ENCODE data around the gene TOP1.

DNA sequence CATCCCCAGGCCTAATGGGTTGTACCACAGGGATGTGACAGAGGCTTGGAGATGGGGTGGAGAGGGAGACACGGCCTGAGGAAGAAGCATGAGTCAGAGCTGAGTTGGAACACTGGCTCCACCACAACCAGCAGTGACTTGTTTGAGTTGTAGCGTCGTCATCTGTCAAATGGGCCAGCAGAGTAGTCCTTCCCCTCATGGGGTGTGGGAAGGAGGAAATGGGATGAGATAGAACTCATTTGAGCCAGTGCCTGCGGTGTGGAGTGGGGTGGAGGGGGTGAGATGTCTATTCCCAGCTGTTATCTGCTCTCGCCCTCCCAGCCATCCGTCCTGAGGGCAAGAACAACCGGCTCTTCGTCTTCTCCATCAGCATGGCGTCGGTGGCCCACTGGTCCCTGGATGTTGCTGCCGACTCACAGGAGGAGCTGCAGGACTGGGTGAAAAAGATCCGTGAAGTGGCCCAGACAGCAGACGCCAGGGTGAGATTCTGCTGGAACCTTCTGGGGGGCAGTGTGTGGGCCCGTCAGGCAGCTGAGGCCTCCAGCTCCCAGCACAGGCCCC, 141.2 kb downstream of the TOP1 start:
- TF ChIP-seq POLR2A (IDR thresholded peaks at IDR 0.05; ENCODE audit: low read depth, low read length) (no peak), MXI1 (IDR thresholded peaks at IDR 0.05; ENCODE audit: borderline replicate concordance, low read depth, low read length) (no peak), RFX5 (IDR thresholded peaks at IDR 0.05; ENCODE audit: low read depth, low read length) (no peak)
- TF ChIP-seq, protein P1, sequence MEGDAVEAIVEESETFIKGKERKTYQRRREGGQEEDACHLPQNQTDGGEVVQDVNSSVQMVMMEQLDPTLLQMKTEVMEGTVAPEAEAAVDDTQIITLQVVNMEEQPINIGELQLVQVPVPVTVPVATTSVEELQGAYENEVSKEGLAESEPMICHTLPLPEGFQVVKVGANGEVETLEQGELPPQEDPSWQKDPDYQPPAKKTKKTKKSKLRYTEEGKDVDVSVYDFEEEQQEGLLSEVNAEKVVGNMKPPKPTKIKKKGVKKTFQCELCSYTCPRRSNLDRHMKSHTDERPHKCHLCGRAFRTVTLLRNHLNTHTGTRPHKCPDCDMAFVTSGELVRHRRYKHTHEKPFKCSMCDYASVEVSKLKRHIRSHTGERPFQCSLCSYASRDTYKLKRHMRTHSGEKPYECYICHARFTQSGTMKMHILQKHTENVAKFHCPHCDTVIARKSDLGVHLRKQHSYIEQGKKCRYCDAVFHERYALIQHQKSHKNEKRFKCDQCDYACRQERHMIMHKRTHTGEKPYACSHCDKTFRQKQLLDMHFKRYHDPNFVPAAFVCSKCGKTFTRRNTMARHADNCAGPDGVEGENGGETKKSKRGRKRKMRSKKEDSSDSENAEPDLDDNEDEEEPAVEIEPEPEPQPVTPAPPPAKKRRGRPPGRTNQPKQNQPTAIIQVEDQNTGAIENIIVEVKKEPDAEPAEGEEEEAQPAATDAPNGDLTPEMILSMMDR (conservative IDR thresholded peaks at IDR 0.05; ENCODE audit: low read depth, low read length) = no peak
